ENCODE measurements around the gene KNDC1.

DNA sequence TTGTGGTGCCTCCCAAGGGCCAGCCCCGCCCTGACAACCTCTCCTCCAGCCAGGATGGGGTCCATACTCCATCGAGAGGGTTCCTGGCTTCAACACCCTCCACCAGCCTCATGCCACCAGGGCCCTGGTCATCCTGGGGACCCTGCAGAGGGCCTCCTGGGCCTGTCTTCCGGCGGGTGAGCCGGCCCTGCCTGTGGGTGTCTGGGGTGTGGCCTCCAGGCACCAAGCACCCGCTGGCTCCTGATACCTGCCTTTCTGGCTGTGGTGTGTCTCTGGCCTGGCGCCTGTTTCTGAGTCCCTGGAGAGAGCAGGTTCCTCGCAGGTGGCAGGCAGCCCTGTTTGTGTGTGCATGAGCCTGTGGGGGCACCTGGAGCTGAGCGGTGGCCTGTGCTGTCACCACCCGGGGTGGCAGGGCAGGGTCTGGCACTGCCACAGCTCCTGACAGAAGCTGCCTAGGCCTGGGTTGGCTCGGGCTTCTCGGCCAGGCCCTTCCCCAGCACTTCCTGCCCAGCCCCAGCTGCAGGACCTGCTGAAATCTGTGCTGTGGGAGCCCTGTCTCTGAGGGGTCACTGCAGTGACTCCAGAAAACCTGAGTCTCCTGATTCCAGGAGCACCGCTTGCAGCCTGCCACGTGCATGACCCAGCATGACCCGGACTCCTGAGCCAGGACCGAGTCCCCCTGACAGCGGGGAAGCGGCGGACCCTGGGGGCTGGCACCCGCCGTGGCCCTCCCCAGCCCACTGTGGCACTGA lies 98.2 kb downstream of the KNDC1 start:
- TF ChIP-seq, protein P1, sequence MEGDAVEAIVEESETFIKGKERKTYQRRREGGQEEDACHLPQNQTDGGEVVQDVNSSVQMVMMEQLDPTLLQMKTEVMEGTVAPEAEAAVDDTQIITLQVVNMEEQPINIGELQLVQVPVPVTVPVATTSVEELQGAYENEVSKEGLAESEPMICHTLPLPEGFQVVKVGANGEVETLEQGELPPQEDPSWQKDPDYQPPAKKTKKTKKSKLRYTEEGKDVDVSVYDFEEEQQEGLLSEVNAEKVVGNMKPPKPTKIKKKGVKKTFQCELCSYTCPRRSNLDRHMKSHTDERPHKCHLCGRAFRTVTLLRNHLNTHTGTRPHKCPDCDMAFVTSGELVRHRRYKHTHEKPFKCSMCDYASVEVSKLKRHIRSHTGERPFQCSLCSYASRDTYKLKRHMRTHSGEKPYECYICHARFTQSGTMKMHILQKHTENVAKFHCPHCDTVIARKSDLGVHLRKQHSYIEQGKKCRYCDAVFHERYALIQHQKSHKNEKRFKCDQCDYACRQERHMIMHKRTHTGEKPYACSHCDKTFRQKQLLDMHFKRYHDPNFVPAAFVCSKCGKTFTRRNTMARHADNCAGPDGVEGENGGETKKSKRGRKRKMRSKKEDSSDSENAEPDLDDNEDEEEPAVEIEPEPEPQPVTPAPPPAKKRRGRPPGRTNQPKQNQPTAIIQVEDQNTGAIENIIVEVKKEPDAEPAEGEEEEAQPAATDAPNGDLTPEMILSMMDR (IDR thresholded peaks at IDR 0.05): no peak
- no peak for TF ChIP-seq POLR2A (IDR thresholded peaks at IDR 0.05)
